ENCODE measurements around the gene HOTAIR.

The HOTAIR gene

GRCh38 chr12:53939141-53940108 is 35.3 kb downstream of the HOTAIR start:
- no peak overlapping the region for H3K4me3 ChIP-seq (ENCODE audit: low read depth, low read length)
- no peak for TF ChIP-seq CTCF (IDR thresholded peaks at IDR 0.05; ENCODE audit: insufficient read depth, low read depth, low read length, missing control alignments)
- DNase-seq (ENCODE audit: low read depth), result no peak

DNA sequence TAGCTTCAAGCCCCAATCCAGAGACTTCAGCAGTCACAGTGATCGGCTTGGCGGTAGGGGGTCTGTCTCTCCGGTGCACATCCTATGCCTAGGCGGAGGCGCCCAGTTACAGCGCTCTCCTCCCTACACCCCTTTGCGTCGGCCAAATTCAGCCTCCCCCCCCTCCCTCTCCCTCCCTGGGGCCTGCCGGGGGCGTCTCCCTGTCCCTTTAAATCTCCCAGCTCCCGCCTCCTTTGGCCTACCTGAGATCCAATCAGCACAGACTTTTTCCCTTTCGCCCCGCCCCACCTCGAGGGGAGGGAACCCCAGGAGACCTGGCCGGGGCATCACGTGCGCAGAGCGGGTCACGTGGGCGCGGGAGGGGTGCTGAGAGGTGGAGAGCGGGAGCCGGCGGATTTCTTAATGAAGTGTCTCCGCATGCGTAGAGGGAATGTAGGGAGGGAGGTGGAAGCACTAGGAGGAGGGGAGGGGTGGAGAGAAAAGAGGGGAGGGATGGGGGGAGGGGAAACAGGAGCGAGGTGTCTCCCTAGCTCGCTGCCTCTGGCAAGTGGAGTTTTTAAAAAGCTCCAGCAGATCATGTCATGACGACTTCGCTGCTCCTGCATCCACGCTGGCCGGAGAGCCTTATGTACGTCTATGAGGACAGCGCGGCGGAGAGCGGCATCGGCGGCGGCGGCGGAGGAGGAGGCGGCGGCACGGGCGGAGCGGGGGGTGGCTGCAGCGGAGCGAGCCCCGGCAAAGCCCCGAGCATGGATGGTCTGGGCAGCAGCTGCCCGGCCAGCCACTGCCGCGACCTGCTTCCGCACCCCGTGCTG is 36.2 kb downstream of the HOTAIR start, which contains the start of gene HOXC13:
Gene HOXC13, plus strand, starts transcription at position 506 of the 815 bp plus-strand sequence. Its CDS starts 76 bp downstream, at position 582.
- no peak within 1 kb of the TSS for H3K4me3 ChIP-seq (ENCODE audit: low read depth, low read length)
- TF ChIP-seq CTCF (IDR thresholded peaks at IDR 0.05; ENCODE audit: insufficient read depth, low read depth, low read length, missing control alignments), result no peak
- no peak for DNase-seq (ENCODE audit: low read depth)

- no peak for DNase-seq (ENCODE audit: low read depth)
- no peak overlapping the region for H3K4me3 ChIP-seq (ENCODE audit: low read depth, low read length)
- no peak for TF ChIP-seq CTCF (IDR thresholded peaks at IDR 0.05; ENCODE audit: insufficient read depth, low read depth, low read length, missing control alignments)
Observed at GRCh38 chr12:53937596-53938325, 37.0 kb downstream of the HOTAIR start.

GRCh38 chr12:53937099-53937498 is 37.7 kb downstream of the HOTAIR start:
- H3K4me3 ChIP-seq (ENCODE audit: low read depth, low read length), result no peak overlapping the region
- no peak for DNase-seq (ENCODE audit: low read depth)
- TF ChIP-seq CTCF (IDR thresholded peaks at IDR 0.05; ENCODE audit: insufficient read depth, low read depth, low read length, missing control alignments), result no peak

- no peak overlapping the region for H3K4me3 ChIP-seq (ENCODE audit: low read depth, low read length)
- no peak for DNase-seq (ENCODE audit: low read depth)
- TF ChIP-seq CTCF (IDR thresholded peaks at IDR 0.05; ENCODE audit: insufficient read depth, low read depth, low read length, missing control alignments), result no peak
Observed at GRCh38 chr12:53935383-53936341, 39.1 kb downstream of the HOTAIR start.

Data from GM12865 (cell line).